Progenitor cell of endocrine pancreas (in vitro differentiated cells): ENCODE results near the gene MIR17HG. TPM values are rescaled to one million over a fixed set of nuclear protein-coding genes. Genes with fewer than 3 reads are reported as not detected.

Experiments used
- DNase-seq: peaks from one replicate; pipeline ENCODE4 v3.0.0; 2021; ENCODE audit warnings: low spot score; ENCODE audit not compliant: unreplicated experiment
- H3K27ac Mint-ChIP-seq: 2 replicates; pipeline ENCODE4 v1.8.0; 2021; ENCODE audit warnings: mild to moderate bottlenecking, moderate library complexity, mixed read lengths
- H3K27me3 Mint-ChIP-seq: 2 replicates; pipeline ENCODE4 v1.8.0; 2021; ENCODE audit warnings: mixed read lengths
- H3K36me3 Mint-ChIP-seq: 2 replicates; pipeline ENCODE4 v1.8.0; 2022; ENCODE audit warnings: mixed read lengths; ENCODE audit not compliant: insufficient read depth
- H3K4me1 Mint-ChIP-seq: 2 replicates; pipeline ENCODE4 v1.8.0; 2021; ENCODE audit warnings: low read depth, mixed read lengths
- H3K4me3 Mint-ChIP-seq: 2 replicates; pipeline ENCODE4 v1.8.0; 2021; ENCODE audit warnings: low read depth, mild to moderate bottlenecking, moderate library complexity, mixed read lengths
- H3K9me3 Mint-ChIP-seq: 2 replicates; pipeline ENCODE4 v1.8.0; 2021; ENCODE audit warnings: low read depth, mixed read lengths
- total RNA-seq: library from RNA; stranded (reverse); gene quantifications from 2 replicates; pipeline ENCODE4 v1.2.1, GENCODE V29; 2021
- TF ChIP-seq, protein P1 (sequence below): fragments of 200-600 bp; sonication (generic); IDR thresholded peaks from one replicate; pipeline ENCODE4 v1.5.0; 2021; ENCODE audit warnings: antibody characterized with exemption, mild to moderate bottlenecking; ENCODE audit not compliant: unreplicated experiment

The MIR17HG gene
- total RNA-seq, 1 donor from 2014 or later, result 14.0 TPM

DNA sequence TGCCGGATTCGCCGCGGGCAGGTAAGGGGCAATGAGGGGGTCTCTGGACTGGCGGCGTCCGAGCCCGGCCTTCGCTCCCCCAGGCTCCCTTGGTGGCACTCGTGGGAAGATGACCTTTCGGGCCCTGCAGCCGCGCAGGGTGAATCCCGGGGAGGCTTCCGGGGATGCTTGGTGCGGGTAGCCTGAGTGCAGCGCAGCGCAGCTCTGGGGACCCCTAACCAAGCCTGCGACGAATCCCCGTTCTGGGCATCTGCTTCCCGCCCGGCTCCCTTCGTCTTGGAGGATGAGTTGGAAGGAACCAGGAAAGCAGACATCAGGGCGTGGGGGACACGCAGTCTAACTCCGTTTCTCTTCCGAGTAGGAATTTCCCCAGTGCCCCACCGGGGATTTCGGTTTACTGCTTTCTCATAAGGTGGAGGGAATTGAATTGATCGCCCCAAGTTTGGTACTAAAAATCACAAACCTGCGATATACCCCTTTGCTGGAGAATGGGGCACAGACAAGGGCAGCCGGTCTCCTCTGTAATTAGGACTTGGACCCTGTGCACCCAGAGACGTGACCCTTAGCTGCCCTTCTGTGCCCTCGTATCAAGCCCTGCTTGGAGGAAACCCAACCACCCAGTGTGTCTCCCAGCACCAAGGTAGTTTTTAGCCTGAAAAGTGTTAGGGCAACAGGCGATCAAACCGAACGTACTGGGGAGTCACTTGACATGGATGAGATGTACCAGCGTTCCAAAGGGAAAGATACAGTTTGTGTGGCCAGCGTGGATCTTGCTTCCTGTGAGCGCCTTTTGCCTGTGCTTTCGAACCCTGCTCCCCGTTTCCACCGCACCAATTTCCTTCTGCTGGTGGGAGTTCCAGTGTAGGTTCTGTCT is 51.9 kb downstream of the MIR17HG start:
- Mint-ChIP-seq H3K36me3 (no peaks in the 10 kb centered on the region), H3K4me1 (no peaks in the 10 kb centered on the region), H3K27ac (no peak overlapping the region), H3K9me3 (no peaks in the 10 kb centered on the region), H3K27me3 (peaks cover 85% of the 10 kb centered on the region), H3K4me3 (peak overlapping the region; percentile 71)
- DNase-seq, result no peak
- TF ChIP-seq, protein P1, sequence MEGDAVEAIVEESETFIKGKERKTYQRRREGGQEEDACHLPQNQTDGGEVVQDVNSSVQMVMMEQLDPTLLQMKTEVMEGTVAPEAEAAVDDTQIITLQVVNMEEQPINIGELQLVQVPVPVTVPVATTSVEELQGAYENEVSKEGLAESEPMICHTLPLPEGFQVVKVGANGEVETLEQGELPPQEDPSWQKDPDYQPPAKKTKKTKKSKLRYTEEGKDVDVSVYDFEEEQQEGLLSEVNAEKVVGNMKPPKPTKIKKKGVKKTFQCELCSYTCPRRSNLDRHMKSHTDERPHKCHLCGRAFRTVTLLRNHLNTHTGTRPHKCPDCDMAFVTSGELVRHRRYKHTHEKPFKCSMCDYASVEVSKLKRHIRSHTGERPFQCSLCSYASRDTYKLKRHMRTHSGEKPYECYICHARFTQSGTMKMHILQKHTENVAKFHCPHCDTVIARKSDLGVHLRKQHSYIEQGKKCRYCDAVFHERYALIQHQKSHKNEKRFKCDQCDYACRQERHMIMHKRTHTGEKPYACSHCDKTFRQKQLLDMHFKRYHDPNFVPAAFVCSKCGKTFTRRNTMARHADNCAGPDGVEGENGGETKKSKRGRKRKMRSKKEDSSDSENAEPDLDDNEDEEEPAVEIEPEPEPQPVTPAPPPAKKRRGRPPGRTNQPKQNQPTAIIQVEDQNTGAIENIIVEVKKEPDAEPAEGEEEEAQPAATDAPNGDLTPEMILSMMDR, result no peak

DNA sequence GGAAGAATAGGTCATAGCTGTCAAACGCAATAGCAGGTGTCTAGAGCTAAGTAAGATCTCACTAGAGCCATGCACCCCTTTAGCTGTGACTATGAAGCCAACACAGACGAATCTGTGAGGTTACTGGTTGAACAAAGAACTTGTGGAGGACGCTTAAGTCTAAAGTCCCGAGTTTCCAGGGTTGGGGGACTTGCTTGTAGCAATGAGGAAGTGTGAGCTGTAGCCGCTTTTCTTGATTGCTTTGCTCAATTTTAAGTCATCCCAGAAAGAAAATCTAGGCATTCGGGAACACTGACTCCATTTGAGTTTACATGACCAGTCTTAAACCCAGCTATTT is 52.5 kb downstream of the MIR17HG start:
- H3K4me3 Mint-ChIP-seq, result peak overlapping the region; percentile 48
- no peaks in the 10 kb centered on the region for H3K9me3 Mint-ChIP-seq
- H3K27ac Mint-ChIP-seq, result no peak overlapping the region
- H3K27me3 Mint-ChIP-seq, result peaks cover 79% of the 10 kb centered on the region
- no peaks in the 10 kb centered on the region for H3K4me1 Mint-ChIP-seq
- no peaks in the 10 kb centered on the region for H3K36me3 Mint-ChIP-seq
- TF ChIP-seq, protein P1, result no peak
- DNase-seq, result no peak

DNA sequence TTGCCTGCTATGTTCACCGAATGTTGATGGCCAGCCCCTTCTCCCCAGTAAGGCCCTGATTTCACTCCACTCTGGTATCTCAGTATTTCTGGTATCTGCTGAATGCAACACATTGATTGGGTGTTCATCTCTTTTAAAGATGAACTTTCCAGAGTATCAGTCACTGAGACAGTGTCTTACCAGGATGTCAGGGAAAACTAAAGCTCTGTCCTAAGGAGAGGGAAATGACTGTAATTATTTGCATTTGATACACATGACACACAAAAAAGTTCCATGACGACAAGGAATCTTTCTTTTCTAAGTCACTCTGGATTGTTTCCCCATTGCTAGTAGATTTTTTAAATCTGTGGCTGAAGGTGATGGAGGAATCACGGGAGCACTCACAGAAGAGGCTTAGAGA is 53.2 kb downstream of the MIR17HG start:
- Mint-ChIP-seq H3K27ac (no peak overlapping the region), H3K27me3 (peaks cover 77% of the 10 kb centered on the region), H3K36me3 (no peaks in the 10 kb centered on the region), H3K9me3 (peaks cover 4% of the 10 kb centered on the region), H3K4me3 (no peak overlapping the region), H3K4me1 (no peaks in the 10 kb centered on the region)
- no peak for DNase-seq
- TF ChIP-seq, protein P1, result no peak

DNA sequence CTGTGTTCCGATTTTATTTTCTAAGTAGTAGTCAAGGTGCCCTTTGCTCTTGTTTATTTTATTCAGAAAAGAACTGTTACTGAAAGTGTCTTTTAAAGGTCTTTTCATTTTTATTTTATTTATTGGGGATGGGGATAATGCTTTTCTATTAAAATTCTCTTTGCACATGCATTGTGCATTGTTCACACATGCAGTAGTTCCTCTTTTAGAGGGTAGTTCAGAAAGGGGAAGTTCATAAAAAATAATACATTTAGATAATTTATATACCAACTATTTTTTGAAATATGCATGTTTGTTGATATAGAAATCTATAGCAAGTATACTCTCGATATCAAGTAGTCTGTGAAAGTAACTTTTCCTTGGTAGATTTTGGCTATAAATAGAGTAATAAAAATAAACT is 54.4 kb downstream of the MIR17HG start:
- peaks cover 67% of the 10 kb centered on the region for H3K27me3 Mint-ChIP-seq

More for the DNA sequence above, 54.4 kb downstream of the MIR17HG start:
- H3K4me1 Mint-ChIP-seq, result no peaks in the 10 kb centered on the region
- peaks cover 8% of the 10 kb centered on the region for H3K9me3 Mint-ChIP-seq
- no peaks in the 10 kb centered on the region for H3K36me3 Mint-ChIP-seq
- no peak overlapping the region for H3K4me3 Mint-ChIP-seq
- TF ChIP-seq, protein P1, result no peak
- no peak for DNase-seq
- H3K27ac Mint-ChIP-seq, result no peak overlapping the region

Other genes with a start within 250 kb of the MIR17HG start
- 0.16 and 0.57 TPM in 2 replicates for gene GPC5, start 50.9 kb downstream of the MIR17HG start, total RNA-seq